Hematopoietic multipotent progenitor cell treated with erythropoietin and hydrocortisone succinate and interleukin-3 and kit ligand, for 15 days (in vitro differentiated cells): ENCODE measurements around the gene CEP43.

Experiments used
- DNase-seq: peaks from one replicate; pipeline ENCODE4 v3.0.0-alpha.2; 2015; ENCODE audit warnings: low spot score

Gene CEP43, protein sequence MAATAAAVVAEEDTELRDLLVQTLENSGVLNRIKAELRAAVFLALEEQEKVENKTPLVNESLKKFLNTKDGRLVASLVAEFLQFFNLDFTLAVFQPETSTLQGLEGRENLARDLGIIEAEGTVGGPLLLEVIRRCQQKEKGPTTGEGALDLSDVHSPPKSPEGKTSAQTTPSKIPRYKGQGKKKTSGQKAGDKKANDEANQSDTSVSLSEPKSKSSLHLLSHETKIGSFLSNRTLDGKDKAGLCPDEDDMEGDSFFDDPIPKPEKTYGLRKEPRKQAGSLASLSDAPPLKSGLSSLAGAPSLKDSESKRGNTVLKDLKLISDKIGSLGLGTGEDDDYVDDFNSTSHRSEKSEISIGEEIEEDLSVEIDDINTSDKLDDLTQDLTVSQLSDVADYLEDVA

DNA sequence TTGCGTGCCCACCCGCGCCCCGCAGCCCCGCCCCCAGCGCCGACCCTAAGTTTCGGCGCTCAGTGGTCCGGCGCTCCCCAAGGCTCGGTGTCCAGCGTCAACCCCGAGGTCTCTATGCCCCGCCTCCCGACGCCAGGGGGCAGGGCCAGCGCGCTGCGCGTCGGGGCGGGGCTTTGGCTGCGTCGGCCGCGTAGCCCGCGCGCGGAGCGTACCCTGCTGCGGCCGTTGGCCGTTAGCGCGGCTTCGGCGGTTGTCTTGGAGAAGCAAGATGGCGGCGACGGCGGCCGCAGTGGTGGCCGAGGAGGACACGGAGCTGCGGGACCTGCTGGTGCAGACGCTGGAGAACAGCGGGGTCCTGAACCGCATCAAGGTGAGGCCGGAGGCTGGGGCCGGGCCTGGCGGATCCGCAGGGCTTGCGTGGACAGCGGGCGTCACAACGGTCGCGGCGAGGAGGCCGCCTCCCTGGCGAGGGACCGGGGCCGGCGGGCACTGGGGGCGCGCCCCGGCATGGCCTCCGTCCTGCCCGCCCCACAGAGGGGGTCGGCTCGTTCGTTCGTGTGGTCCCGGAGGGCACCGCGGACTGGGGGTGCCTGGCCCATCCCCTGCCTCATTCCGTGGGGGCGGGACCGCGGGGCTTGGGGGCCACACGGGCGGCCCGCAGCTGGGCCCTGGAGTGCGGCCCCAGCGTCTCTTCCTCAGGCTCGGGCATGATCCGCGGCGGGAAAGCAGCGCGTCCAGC, at the start of gene CEP43:
Gene CEP43, plus strand, starts transcription at position 253 of the 739 bp plus-strand sequence. Its CDS starts 16 bp downstream, at position 269.
- peak; percentile 95 for DNase-seq

DNA sequence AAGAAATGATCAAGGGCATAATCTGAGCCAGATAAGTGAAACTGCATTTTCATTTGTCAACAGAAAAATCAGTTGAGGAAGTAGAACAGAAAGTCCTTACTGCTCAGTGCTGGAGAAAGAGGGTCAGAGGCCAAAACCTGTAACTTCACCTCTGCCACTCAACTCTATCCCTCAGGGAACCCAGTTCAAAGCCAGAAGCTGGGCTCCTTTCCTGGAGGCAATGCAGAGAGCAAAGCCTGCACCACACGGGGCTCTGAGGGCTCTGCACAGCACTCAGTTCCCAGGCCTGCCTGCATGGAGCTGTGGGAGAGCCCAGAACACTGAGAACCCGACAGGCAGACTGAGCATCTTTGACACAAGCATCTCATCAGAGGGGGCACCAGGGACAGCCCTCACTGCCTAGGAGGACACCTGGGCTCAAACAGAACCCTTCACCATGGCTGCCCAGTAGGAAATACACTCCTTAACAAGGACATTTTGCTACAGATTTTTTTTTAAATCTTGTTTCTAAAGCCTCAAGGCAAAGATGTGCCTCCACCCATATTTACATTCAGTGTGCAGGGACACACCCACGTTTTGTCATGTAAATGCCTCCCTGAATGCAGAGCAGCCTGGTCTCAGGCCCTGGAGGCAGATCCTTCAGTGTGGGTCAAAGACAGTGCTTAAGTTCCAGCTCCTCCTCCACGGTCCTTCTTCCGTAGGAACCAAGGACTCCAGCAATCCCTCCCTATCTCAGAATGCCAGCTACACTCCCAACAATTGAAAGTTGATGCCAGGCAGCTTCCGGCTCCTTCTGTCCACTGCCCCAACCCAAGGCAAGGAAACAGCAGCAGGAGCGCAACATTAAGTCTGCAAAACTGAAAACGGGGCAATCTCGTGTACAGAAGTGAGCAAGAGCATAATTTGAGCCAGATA, 49.4 kb upstream of the CEP43 start:
- DNase-seq, result no peak

DNA sequence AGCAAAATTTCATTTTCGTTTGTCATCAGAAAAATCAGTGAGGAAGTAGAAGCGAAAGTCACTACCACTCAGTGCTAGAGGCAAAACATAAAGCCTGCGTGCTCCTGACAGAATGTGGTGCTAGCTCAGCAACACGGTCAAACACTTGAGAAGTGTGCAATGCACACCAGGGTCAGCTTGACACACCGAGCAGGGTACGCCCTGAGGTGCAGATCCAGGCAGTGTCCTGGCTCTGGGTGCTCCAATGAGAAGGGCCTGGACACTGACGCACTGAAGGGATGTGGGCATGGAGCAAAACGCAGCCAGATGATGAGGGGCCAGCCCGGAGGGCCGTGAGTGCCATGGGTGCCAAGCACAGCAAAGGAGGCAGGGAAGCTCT, 48.8 kb upstream of the CEP43 start:
- no peak for DNase-seq

DNA sequence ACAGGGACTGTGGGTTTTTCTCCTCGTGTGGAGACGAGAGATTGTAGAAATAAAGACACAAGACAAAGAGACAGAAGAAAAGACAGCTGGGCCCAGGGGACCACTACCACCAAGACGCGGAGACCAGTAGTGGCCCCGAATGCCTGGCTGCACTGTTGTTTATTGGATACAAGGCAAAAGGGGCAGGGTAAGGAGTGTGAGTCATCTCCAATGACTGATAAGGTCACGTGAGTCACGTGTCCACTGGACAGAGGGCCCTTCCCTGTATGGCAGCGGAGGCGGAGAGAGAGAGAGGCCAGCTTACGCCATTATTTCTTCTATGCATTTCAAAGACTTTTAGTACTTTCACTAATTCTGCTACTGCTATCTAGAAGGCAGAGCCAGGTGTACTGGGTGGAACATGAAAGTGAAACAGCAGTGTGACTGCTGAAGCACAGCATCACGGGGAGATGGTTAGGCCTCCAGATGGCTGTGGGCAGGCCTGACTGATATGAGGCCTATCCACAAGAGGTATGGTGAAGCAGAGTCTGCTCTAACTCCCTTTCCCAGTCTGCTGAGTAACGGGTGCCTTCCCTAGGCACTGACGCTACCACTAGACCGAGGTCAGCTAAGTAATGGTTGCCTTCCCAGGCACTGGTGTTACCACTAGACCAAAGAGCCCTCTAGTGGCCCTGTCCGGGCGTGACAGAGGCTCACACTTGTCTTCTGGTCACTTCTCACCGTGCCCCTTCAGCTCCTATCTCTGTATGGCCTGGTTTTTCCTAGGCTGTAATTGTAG, 48.1 kb upstream of the CEP43 start:
- DNase-seq, result peak; percentile 72

DNA sequence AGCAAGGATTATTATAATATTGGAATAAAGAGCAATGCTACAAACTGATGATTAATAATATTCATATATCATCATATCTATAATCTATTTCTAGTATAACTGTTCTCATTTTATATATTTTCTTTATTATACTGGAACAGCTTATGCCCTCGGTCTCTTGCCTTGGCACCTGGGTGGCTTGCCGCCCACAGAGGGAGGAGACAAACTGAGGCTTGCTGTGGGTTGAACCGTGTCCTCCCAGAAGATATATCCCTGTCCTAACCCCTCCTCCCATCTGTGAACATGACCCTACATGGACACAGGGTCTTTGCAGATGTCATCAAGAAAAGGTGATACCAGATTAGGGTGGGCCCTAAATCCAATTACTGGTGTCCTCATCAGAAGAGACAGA, 47.5 kb upstream of the CEP43 start:
- DNase-seq, result no peak

DNA sequence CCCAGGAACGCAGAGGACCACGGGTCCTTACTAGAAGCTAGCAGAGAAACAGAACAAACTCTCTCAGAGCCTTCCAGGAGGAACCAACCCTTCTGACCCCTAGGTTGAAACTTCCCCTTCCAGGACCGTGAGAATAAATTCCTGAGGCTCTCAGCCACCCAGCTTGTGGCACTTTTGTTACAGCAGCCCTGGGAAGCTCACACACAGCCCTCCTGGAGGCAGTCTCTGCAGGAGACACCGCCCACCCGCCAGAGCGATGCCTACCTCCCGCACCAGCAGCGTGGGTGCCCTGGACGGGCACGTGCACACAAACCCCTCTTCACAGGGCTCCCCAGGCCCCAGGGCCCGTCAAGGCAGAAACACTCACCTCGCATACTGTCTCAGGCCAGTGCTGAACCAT, 47.1 kb upstream of the CEP43 start:
- no peak for DNase-seq

DNA sequence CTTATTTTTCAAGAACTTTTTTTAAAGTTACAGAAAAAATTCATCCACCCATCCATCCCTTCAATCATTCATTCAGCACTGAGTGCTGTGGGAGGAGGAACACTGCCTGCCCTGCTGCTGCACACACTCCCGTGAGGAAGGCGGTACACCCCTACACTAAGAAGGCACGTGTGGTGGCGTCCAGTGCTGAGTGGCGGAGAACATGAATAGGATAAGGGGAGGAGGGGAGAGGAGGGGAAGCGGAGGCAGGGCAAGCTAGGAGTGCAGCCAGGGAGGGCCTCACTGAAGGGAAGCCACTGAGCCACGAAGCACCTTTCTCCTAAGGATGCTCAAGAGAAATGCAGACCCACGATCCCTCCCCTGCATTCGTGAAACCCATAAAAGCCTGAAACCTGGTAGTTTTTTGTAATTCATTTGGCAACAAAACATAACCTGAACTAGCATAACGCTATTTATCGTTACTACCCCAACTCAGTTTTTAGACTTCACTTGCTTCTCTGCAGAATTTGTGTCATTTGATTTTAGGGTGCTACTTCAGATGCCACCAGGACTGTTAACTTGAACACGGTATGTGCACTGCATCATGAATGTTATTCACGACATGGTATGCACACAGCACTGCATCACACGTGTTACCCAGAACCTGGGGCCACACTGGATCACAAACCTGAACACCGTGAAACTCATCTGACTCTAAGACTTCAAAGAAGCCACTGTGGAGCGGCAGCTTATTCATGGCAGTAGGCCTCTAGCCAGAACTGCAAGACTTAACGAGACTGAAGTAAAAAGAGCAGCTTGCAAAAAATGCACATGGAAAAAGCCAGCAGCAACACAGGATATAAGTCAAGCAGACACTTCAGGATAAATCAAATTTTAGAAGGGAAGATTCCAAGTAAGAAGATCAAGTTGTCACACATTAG, 46.4 kb upstream of the CEP43 start:
- DNase-seq, result no peak

DNA sequence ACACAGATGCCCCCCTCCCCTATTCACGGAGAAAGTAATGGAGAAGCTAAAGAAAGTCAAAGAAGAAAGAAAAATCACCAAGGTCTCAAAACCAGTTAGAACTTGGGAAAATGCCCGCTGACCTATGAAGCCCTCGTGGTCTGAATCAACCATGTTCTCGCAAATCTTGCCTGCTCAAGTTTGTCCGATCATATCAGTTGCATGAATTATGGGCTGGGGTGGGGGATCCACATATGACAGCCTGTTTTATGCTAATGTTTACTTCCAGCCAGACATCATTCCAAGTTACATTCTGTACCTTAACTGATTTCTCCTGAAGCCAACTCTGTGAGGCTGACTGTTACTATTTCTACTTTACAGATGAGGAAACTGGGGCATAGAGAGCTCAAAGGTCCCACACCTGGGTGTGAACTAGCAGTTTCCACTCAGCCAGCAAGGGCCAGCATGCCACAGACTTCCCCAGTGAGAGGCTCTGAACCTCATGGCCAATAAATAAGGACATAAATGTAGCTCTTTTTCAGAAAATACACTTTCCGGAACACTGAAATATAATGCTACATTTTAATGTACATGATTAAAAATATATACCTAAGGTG, 45.0 kb upstream of the CEP43 start:
- DNase-seq, result no peak

DNA sequence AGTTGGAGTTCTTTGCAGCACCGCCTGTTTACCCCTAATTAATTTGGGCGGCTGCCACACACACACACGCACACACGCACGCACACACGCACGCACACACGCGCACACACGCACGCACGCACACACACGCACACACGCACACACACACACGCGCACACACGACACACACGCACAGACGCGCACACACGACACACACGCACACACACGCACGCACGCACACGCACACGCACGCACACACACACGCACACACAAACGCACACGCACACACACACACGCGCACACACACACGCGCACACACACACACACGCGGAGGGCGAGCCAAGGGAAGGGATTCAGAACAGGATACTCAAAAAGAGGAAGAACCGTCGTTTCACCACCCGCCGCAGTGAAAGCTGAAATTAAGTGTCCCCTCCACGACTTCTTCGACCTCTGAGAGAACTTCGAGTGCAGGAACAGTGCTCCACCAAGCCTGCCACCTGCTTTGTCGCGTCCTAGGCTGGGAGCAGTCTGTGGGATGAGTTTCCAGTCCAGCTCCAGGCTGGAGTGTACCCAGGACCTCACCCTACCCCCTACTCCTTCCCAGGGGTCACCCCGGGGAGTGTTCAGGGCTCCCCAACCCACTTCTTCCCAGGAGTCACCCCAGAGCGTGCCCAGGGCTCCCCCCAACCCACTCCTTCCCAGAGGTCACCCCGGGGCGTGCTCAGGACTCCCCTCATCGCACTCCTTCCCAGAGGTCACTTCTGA, 43.9 kb upstream of the CEP43 start:
- DNase-seq, result no peak

DNA sequence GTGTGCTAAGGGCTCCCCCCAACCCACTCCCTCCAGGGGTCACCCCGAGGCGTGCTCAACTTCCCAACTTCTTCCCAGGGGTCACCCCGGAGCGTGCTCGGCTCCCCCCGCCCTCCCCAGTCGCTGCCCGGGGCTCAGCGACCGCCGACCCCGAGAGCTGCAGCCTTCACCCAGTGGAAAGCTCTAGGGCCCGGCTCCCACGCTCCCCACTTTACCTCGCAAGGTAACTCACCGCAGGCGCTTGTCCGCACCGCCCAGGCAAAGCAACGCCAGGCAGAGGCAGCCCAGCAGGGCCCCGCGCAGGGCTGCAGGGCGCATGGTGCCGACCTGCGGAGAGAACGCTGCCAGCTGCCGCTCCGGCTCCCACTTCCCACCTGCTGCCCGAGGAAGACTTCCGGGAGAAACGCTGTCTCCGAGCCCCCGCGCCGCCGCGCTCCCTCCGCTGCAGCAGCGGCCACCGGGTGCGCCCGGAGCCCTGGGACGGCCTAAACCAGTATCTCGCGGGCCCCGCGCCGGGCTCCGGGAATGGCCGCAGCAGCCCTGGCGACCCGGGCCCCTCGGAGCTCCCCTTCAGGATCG, 43.2 kb upstream of the CEP43 start:
- DNase-seq, result no peak

DNA sequence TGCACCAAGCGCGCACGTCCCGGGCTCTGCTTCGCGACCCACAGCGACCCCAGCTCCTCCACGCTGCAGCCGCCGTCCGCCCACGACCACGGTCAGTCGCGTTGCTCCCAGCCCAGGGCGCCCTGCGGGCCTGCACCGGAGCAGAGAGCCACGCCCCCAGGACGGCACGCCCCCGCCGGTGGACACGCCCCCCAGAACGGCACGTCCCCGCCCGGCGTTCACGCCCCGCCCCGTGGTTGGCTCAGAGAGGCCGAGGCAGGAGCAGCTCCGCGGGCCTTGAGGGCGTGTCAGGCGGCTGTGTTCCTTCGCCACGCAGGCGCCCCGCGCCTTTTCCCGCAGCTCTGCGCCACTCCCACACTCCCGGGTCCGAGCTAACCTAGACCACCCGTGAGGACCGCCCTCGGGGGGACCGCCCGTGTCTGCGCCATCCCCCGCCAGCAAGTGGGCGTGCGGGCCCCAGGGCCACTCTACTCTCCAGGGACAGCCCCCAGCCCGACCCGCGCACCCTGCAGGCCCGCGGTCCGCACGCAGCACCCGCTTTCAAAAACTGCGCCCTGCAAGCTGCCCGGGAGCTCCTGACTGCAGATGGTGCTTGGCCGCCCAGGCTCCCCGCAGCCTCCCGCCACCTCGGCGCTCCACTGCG, 42.6 kb upstream of the CEP43 start, which contains the start of gene RNASET2:
Gene RNASET2, minus strand, starts transcription at position 107 of the 643 bp plus-strand sequence. CDS start 368 bp downstream, outside the sequence.
- peak; percentile 93 for DNase-seq

DNA sequence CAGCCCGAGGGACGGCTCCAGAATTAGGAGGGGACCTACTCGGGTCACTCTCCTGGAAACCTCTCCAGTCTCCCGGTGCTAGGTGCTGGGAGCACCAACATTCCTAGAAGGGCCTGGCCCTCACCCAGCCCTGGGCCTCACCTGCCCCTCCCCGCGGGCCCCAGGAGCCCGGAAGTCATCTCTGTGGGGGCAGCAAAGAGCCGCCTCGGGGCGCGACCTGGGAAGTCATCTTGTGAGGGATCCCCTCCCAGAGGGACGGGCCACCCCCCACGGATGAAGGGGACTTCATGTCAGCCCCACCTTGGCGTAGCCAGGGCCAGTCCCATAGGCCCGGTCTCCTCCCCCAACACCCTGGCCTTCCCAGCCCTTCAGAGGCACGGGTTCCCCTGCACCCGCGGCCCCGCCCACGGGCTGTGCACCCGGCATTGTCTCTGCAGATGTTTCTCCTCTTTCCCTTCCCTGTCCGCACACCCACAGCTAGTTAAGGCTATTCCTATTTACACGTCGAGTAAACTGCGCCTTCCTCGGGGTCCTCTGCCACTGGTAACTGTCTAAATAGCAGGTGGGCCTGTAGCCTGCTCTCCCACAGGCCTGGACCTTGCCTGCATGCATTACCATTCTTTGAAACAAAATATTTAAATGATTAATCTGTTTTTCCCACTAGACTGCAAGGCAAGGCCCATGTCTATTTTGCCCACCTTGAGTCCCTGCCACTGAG, 42.0 kb upstream of the CEP43 start:
- no peak for DNase-seq

DNA sequence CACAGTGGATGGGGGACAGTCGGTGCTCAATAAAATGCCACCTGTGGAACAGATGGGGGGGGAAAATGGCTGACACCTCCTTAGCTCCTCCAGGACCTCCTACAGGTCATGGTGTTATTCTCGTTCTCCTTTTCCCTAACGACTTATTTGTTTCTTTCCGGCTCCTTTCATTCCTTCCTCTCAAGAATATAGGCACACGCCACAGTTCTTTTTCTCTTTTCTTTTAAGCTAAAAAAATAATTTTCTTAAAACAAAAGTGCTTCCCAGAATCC, 41.5 kb upstream of the CEP43 start:
- DNase-seq, result no peak

DNA sequence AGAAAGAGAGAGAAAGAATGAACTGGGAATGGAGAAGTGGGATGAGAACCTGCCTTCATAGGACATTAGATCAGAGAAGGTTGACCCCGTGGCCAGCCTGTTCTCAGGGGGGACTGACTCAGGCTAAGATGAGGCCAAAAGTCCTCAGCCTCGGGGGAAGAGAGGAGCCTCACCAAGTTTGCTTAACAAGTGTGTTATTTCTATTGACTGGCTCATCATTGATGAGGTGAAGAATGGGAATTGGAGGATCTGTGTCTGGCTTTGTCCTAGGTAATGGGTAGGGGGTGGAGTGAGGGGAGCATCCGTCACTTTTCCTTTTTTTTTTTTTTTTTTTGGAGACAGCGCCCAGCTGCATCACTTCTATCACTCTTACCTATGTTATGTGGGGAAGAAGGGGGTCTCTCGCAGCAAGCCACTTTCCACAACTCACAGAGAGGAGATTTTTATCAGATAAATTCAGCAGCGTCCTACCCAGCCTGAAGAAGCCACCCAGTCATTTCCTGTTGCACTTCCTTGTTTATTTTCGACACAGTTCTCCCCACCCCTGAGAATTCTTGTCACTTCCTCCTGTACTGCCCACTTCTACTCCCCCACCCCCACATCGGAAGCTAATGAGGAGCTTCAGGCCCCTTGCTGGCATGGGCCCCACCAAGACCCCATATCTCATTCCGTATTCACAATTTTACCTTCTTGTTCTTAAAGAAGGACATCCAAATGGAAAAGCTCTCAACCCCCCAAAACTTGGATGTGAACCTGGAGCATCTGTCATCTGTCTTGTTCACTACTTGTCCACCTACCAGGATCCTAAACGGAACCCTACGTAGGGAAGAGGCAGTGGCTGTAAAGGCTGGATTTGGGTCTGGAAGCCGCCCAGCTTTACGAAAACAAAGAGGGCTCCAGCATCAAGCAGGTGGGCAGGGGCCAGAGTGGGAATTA, 40.0 kb upstream of the CEP43 start:
- DNase-seq, result no peak

DNA sequence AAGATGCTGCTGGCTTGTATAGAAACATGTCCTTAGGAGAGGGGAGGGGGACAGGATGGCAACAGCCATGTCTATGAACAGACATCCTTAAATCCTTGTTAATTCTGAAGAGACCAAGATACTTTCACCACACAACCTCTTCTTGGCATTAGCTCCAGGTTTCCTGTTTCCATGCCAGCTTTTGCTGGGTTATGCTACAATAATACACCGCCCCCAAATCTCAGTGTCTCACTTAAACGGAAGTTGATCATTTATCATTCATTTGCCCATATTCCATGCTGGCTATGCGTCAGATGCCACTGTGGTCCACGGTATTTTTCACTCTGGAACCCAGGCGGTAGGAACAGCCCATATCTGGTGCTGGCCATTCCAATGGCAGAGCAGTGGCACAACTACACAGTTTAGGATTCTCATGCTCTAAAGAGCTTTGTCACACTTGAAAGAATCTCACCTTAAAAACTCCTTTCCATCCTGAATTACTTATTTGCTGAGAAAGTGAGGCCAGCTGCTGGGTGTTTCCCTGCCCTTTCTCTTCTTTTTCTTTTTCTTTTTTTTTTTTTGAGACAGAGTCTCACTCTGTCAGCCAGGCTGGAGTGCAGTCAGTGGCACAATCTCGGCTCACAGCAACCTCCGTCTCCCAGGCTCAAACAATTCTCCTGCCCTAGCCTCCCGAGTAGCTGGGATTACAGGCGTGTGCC, 39.1 kb upstream of the CEP43 start:
- no peak for DNase-seq

DNA sequence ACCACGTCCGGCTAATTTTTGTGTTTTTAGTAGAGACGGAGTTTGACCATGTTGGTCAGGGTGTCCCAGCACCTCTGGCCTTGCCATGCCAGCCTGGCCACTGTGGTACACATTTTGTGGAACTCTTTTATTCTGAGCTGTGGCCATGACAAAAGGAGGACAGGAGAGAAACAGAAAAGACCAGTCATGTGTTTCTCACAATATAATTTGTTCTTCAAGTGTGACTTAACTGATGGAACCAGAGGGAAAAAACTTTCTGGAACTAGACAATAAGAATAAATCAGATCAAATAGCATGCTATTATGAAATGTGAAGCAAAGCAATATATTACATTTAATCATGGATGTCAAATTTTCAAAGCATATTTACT, 38.6 kb upstream of the CEP43 start:
- no peak for DNase-seq
